ENCODE data around the gene GRK5.

GRK5 gene

DNA sequence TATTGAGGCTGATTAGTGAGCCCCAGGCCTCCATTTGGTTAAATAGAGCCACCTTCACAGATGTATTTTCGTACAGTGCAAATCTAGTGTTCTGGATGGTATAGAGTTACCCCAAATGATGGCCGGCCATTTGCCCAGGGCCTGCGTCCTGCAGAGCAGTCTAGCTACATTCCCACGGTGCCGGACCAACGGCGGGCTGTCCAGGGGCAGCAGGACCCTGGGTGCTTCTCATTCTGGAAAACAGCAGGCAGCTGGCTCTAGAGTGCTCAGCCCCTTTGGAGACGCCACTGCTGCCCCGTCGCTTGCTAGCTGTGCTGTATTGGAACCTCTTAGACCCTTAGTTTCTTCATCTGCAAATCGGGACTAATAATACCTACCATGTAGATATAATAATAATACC lies 186.1 kb downstream of the GRK5 start:
- DNase-seq (ENCODE audit: low spot score), result no peak
- TF ChIP-seq, protein P1, sequence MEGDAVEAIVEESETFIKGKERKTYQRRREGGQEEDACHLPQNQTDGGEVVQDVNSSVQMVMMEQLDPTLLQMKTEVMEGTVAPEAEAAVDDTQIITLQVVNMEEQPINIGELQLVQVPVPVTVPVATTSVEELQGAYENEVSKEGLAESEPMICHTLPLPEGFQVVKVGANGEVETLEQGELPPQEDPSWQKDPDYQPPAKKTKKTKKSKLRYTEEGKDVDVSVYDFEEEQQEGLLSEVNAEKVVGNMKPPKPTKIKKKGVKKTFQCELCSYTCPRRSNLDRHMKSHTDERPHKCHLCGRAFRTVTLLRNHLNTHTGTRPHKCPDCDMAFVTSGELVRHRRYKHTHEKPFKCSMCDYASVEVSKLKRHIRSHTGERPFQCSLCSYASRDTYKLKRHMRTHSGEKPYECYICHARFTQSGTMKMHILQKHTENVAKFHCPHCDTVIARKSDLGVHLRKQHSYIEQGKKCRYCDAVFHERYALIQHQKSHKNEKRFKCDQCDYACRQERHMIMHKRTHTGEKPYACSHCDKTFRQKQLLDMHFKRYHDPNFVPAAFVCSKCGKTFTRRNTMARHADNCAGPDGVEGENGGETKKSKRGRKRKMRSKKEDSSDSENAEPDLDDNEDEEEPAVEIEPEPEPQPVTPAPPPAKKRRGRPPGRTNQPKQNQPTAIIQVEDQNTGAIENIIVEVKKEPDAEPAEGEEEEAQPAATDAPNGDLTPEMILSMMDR (IDR thresholded peaks at IDR 0.05; ENCODE audit: extremely low read depth, missing control alignments), result no peak

DNA sequence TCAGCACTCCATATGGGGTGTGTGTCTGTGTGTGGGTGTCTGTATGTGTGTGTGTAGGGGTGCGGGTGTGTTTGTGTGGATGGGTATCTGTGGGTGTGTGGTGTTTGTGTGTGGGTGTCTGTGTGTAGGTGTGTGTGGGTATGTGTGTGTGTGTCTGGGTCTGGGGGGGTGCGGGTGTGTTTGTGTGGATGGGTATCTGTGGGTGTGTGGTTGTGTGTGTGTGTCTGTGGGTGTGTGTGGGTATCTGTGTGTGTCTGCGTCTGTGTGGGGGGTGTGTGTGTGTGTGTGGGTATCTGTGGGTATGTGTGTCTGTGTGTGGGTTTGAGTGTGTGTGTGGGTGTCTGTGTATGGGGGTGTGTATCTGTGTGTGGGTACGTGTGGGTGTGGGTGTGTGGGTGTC lies 186.5 kb downstream of the GRK5 start:
- no peak for DNase-seq (ENCODE audit: low spot score)
- TF ChIP-seq, protein P1 (IDR thresholded peaks at IDR 0.05; ENCODE audit: extremely low read depth, missing control alignments), result no peak

DNA sequence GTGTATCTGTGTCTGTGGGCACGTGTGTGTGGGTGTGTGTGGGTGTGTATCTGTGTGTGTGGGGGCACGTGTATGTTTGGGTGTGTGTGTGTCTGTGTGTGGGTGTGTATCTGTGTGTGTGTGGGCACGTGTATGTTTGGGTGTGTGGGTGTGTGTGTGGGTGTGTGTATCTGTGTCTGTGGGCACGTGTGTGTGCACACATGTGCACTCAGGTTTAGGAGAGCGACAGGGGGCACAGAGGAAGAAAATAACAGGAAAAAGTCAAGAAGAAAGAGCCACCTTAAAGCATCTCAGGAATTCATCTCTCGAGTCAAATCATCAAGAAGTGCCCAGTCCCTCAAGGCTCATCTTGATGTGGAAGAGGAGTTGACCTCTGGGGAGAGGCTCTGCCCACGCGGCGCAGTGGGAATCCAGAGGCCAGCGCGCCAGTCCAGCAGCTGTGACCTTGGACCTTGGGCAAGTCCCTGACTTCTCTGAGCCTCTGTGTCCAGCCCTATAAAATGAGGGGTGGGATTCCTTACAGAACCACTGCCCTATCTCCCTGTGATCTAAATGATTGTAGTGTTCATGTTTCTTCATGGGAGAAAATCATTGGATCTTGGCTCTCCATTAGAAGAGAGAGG lies 187.4 kb downstream of the GRK5 start:
- DNase-seq (ENCODE audit: low spot score), result no peak
- TF ChIP-seq, protein P1 (IDR thresholded peaks at IDR 0.05; ENCODE audit: extremely low read depth, missing control alignments), result no peak

DNA sequence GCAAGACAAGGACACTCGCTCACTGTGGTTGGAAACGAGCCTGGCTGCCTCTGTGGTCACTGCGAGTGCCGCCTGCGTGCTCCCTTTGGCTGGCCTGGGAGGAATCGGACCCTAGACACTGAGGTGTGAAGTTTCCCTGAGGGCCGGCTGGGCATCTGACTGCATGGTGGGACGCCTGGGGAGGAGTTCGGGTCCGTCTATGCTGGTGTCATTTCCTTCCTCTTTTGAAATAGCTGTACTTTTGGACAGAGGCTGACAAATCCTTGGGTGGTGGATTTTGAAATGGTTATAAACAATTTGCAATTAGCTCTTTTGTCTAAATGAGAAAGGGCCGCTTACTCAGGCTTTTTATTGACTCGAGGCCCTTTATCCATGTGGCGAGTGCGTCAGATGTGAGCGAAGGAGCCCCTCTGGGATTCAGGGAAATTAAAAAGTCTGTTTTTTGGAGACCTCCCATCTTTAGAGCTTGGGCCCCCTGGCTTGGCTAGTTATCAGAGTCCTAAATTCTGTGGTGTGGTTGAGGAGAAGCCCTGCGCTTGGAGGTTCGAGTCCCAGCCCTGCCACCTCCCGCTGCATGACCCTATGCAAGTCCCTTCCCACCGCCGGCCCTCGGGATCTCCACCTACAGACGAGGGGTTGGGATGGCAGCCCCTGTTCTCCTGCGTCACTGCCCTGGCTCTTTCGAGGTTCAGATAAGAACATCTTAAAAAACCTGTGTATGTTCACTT lies 188.1 kb downstream of the GRK5 start:
- TF ChIP-seq, protein P1 (IDR thresholded peaks at IDR 0.05; ENCODE audit: extremely low read depth, missing control alignments), result no peak
- peak; percentile 66 for DNase-seq (ENCODE audit: low spot score)

DNA sequence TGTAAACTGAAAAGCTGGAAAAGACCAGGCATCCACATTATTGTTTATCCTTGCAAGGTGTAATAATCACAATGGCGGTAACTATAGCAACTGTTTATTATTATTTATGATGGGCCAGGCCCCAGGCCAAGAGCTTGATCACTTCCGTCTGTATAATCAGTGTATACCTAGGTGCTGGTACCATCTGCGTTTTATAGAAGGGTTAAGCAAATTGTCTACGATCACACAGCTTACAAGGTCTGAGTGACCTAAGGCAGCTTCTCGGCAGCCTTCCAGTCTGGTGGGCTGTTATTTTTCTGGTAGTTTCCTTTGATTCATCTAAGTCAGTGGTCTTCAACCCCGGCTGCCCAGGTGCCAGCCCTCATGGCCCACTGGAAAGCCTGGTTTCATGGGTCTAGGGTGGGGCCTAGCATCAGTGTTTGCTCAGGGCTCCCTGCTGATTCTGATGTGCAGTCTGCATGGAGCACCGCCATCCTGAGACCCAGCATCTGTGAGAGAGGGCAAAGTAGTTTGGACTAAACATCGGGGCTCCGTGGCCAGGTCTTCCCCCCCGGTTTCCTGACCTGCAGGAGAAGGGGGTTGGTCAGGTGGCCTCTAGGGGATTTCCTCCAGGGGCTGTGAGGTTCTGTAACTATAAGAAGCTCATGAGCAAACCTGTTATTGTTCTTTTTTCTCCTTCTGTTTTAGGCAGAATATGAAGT lies 188.8 kb downstream of the GRK5 start:
- TF ChIP-seq, protein P1 (IDR thresholded peaks at IDR 0.05; ENCODE audit: extremely low read depth, missing control alignments), result no peak
- peak; percentile 67 for DNase-seq (ENCODE audit: low spot score)

DNA sequence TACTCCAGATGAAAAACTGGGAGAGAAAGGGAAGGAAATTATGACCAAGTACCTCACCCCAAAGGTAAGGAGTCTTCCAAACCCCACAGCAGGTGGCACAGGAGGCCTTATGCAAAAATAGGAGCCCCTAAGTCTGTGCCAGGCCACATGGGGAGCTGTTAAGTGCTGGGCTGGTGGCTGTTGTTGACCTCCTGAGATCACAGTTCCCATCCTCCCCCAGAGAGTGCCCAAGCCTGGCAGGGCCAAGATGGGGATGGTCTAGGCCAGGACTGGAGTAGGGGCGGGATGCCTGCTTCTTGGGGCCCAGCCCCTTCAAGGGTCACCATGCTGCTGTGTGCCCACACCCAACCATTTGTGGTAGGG lies 189.3 kb downstream of the GRK5 start:
- DNase-seq (ENCODE audit: low spot score), result no peak
- TF ChIP-seq, protein P1 (IDR thresholded peaks at IDR 0.05; ENCODE audit: extremely low read depth, missing control alignments), result no peak

DNA sequence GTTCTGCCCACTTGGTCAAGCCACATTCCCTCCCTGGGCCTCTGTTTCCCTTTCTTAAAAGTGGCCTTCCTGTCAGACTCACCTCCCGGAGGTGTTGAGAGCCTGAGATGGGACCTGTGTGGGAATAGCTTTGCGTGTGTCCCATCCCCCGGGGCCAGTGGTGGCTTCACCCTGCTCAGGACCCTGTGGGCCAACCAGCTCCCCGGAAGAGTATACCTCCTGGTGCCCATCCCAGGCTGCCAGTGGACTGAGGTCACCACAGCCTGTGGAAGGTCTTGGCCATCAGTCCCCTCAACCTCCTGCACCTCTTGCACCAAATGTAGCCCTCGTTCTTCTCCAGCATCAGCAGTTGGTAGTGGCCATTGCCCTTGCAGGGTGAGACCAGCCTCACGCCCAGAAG lies 190.0 kb downstream of the GRK5 start:
- no peak for DNase-seq (ENCODE audit: low spot score)
- TF ChIP-seq, protein P1 (IDR thresholded peaks at IDR 0.05; ENCODE audit: extremely low read depth, missing control alignments), result no peak

Data from GM20000 (cell line).